GM12878 (cell line): ENCODE measurements around the gene DCTN4. TPM values are rescaled to one million over a fixed set of nuclear protein-coding genes. Genes with fewer than 3 reads are reported as not detected.

ENCODE experiments used
- ATAC-seq: fragments of 200-7000 bp; cut with Tn5 transposase; 3 replicates; pipeline ENCODE4 v1.9.1; 2020; ENCODE audit warnings: mild to moderate bottlenecking, moderate library complexity
- BruUV-seq: library from RNA; stranded (reverse); fragments of 400-500 nt; replicated peaks from 2 replicates; lab custom pipeline; 2021; lab: Mats Ljungman, UMichigan
- CTCF ChIA-PET: fragments of 300-600 bp; sonication (Branson Sonifier 250); formaldehyde crosslinking; extraction: SDS; loops from one replicate; lab custom pipeline; 2021; ENCODE audit warnings: inconsistent platforms; lab: Yijun Ruan, JAX
- POLR2A ChIA-PET: fragments of 350-600 bp; formaldehyde crosslinking; extraction: SDS; loops from one replicate; lab custom pipeline; 2021; ENCODE audit warnings: inconsistent platforms; lab: Charles Lee
- RAD21 ChIA-PET: fragments of 300-600 bp; sonication (Branson Sonifier 250); formaldehyde crosslinking; loops from one replicate; lab custom pipeline; 2023; ENCODE audit warnings: antibody characterized with exemption; ENCODE audit not compliant: unreplicated experiment; lab: Charles Lee
- SMC1A ChIA-PET: fragments of 300-600 bp; sonication (Branson Sonifier 250); formaldehyde crosslinking; loops from one replicate; lab custom pipeline; 2023; ENCODE audit not compliant: unreplicated experiment, uncharacterized antibody; lab: Charles Lee
- DNase-seq: peaks from one replicate; pipeline ENCODE4 v3.0.0-alpha.2; 2011; ENCODE audit warnings: low read depth, low spot score
- FAIRE-seq: peaks from 3 replicates; lab custom pipeline; 2011; peaks lifted over from hg19 to GRCh38; lab: Jason Lieb, UNC
- H2AFZ ChIP-seq: 2 replicates; pipeline ENCODE4 v1.6.0; 2011; ENCODE audit warnings: low read depth, low read length, control low read depth; ENCODE audit not compliant: control insufficient read depth
- H3K27ac ChIP-seq: 2 replicates; pipeline ENCODE4 v1.5.1; 2011; ENCODE audit warnings: control low read depth; ENCODE audit not compliant: control insufficient read depth, insufficient read depth
- H3K27me3 ChIP-seq, 2 experiments: replicated peaks in 1 of 2; 2 replicates each; pipeline versions ENCODE4 v1.6.0 to v1.6.1; 2011; ENCODE audit warnings: low read length in 1 of 2; ENCODE audit not compliant: control insufficient read depth in 2 of 2, insufficient read depth in 2 of 2
- H3K36me3 ChIP-seq, 2 experiments: 2 replicates each; pipeline ENCODE4 v1.5.1; 2011; ENCODE audit warnings: low read length in 1 of 2; ENCODE audit not compliant: control insufficient read depth in 2 of 2, insufficient read depth in 2 of 2
- H3K4me1 ChIP-seq: 2 replicates; pipeline ENCODE4 v1.6.1; 2011; ENCODE audit warnings: mild to moderate bottlenecking, low read length, moderate library complexity, mixed read lengths; ENCODE audit not compliant: control insufficient read depth, insufficient read depth
- H3K4me2 ChIP-seq: 2 replicates; pipeline ENCODE4 v1.6.0; 2011; ENCODE audit warnings: control low read depth; ENCODE audit not compliant: control insufficient read depth, insufficient read depth
- H3K4me3 ChIP-seq: fragments of 200-600 bp; sonication (generic); 2 replicates; pipeline ENCODE4 v1.5.1; 2016
- H3K79me2 ChIP-seq: 2 replicates; pipeline ENCODE4 v1.6.0; 2011; ENCODE audit warnings: low read length; ENCODE audit not compliant: control insufficient read depth, insufficient read depth
- H3K9ac ChIP-seq: 2 replicates; pipeline ENCODE4 v1.8.0; 2011; ENCODE audit warnings: low read length, control low read depth, mixed read lengths; ENCODE audit not compliant: control insufficient read depth, insufficient read depth
- H3K9me3 ChIP-seq: replicated peaks from 3 replicates; pipeline ENCODE4 v1.5.1; 2011; ENCODE audit warnings: mild to moderate bottlenecking, low read length; ENCODE audit not compliant: control insufficient read depth, insufficient read depth
- H4K20me1 ChIP-seq: 2 replicates; pipeline ENCODE4 v1.6.0; 2011; ENCODE audit not compliant: control insufficient read depth, insufficient read depth
- BHLHE40 ChIP-seq, 2 experiments: fragments of 450-650 bp in 1 of 2; IDR thresholded peaks; 2 replicates each; pipeline ENCODE4 v1.6.1; 2011 to 2017; ENCODE audit warnings: low read depth in 2 of 2, borderline replicate concordance in 1 of 2, improper control_type of control experiment in 1 of 2, low read length in 1 of 2, mild to moderate bottlenecking in 1 of 2
- EZH2 ChIP-seq: IDR thresholded peaks from 2 replicates; pipeline ENCODE4 v1.6.1; 2012; ENCODE audit warnings: low read depth, mild to moderate bottlenecking, control low read depth, inconsistent platforms, low read length, borderline replicate concordance; ENCODE audit not compliant: control insufficient read depth
- GABPA ChIP-seq: IDR thresholded peaks from 2 replicates; pipeline ENCODE4 v1.6.1; 2014; ENCODE audit warnings: antibody characterized with exemption, low read depth, mild to moderate bottlenecking, inconsistent platforms
- HDAC2 ChIP-seq: fragments of 200-600 bp; sonication (generic); IDR thresholded peaks from 2 replicates; pipeline ENCODE4 v1.6.1; 2017
- MTA2 ChIP-seq: fragments of 450-650 bp; IDR thresholded peaks from 2 replicates; pipeline ENCODE4 v1.6.1; 2016; ENCODE audit warnings: low read depth, mild to moderate bottlenecking, moderate library complexity
- MTA3 ChIP-seq: IDR thresholded peaks from 2 replicates; pipeline ENCODE4 v1.6.1; 2012; ENCODE audit warnings: low read length, inconsistent platforms, borderline replicate concordance
- MYB ChIP-seq: fragments of 150-350 bp; IDR thresholded peaks from 2 replicates; pipeline ENCODE4 v1.6.1; 2014; ENCODE audit warnings: mild to moderate bottlenecking, low read depth, low read length, borderline replicate concordance
- NR2F1 ChIP-seq: fragments of 450-650 bp; conservative IDR thresholded peaks from 2 replicates; pipeline ENCODE4 v1.6.1; 2017; ENCODE audit warnings: mild to moderate bottlenecking
- RAD21 ChIP-seq: IDR thresholded peaks from 2 replicates; pipeline ENCODE4 v1.6.1; 2011; ENCODE audit warnings: mild to moderate bottlenecking, low read depth, low read length, moderate library complexity; ENCODE audit not compliant: insufficient read depth
- RAD51 ChIP-seq: fragments of 450-650 bp; IDR thresholded peaks from 2 replicates; pipeline ENCODE4 v1.6.1; 2016; ENCODE audit warnings: moderate library complexity, mild to moderate bottlenecking, inconsistent platforms
- RFX5 ChIP-seq: IDR thresholded peaks from 2 replicates; pipeline ENCODE4 v1.6.1; 2011; ENCODE audit warnings: low read depth, low read length, improper control_type of control experiment
- SMARCA5 ChIP-seq: fragments of 450-650 bp; IDR thresholded peaks from 2 replicates; pipeline ENCODE4 v1.6.1; 2017; ENCODE audit warnings: mild to moderate bottlenecking
- SP1 ChIP-seq: IDR thresholded peaks from one replicate; pipeline ENCODE4 v1.6.1; 2011; ENCODE audit warnings: low read depth, low read length
- SREBF1 ChIP-seq: IDR thresholded peaks from 2 replicates; pipeline ENCODE4 v1.6.1; 2012; ENCODE audit warnings: mild to moderate bottlenecking, low read length
- SUZ12 ChIP-seq: fragments of 200-600 bp; sonication (generic); IDR thresholded peaks from one replicate; pipeline ENCODE4 v1.6.1; 2018; ENCODE audit warnings: antibody characterized with exemption, mild to moderate bottlenecking; ENCODE audit not compliant: unreplicated experiment
- TARDBP ChIP-seq: IDR thresholded peaks from 2 replicates; pipeline ENCODE4 v1.6.1; 2016; ENCODE audit warnings: borderline replicate concordance
- TCF3 ChIP-seq: IDR thresholded peaks from 2 replicates; pipeline ENCODE4 v1.6.1; 2012; ENCODE audit warnings: low read depth, mild to moderate bottlenecking, low read length, borderline replicate concordance; ENCODE audit not compliant: insufficient read depth
- WGBS: methylation state at CpG from one replicate; pipeline ENCODE4 v1.1.6; 2016; ENCODE audit warnings: low lambda C conversion rate; ENCODE audit not compliant: insufficient replicate concordance, insufficient coverage; ENCODE audit errors: missing lambda C conversion rate; 5-methylcytosine and 5-hydroxymethylcytosine counted together
- in situ Hi-C: fragments of 300-500 bp; cut with MboI; formaldehyde crosslinking; loops from 9 replicates; pipeline ENCODE4 v1.14.3; 2018; ENCODE audit warnings: mixed read lengths
- intact Hi-C: fragments of 100-400 bp; cut with micrococcal nuclease; formaldehyde crosslinking; loops from one replicate; pipeline ENCODE4 v1.14.2; 2022; ENCODE audit not compliant: unreplicated experiment
- polyA plus RNA-seq, 11 experiments: library from polyadenylated mRNA; depleted of rRNA in 4 of 11; unstranded in 6 of 11; stranded (reverse) in 5 of 11; fragments of >200 nt; fragmentation: Nextera tagmentation in 4 of 11; fragmentation: Illumina TruSeq in 1 of 11; extraction: Ambion mirVana in 4 of 11; extraction: Trizol in 1 of 11; gene quantifications; 1 replicate in 1 of 11; 2 replicates in 10 of 11; pipeline versions ENCODE4 v1.2.1 to v1.2.3, GENCODE V29; 2011 to 2016; ENCODE audit warnings: inconsistent platforms in 2 of 11, missing spikeins in 2 of 11, low read depth in 1 of 11
- total RNA-seq, 4 experiments: library from RNA; depleted of rRNA in 3 of 4; stranded (reverse); fragments of >200 nt in 3 of 4; fragmentation: Illumina TruSeq in 1 of 4; extraction: Trizol in 1 of 4; gene quantifications; 2 replicates each; pipeline versions ENCODE4 v1.2.1 to v1.2.3, GENCODE V29; 2013 to 2021
- TF ChIP-seq, protein P1 (sequence below): fragments of 450-650 bp; formaldehyde crosslinking; IDR thresholded peaks from 2 replicates; pipeline ENCODE4 v1.4.0; 2022; ENCODE audit warnings: mild to moderate bottlenecking, moderate library complexity
- TF ChIP-seq, protein P2 (sequence below): fragments of 450-650 bp; IDR thresholded peaks from 2 replicates; pipeline ENCODE4 v1.6.1; 2017; ENCODE audit warnings: low read depth, mild to moderate bottlenecking, moderate library complexity

DCTN4 gene
- total and polyA plus RNA-seq, 10 of the 15 experiments (the other 5 are each of a cell fraction or from before 2014, with no cell fraction given): 7.6 to 27.8 (median 18.0) TPM

DNA sequence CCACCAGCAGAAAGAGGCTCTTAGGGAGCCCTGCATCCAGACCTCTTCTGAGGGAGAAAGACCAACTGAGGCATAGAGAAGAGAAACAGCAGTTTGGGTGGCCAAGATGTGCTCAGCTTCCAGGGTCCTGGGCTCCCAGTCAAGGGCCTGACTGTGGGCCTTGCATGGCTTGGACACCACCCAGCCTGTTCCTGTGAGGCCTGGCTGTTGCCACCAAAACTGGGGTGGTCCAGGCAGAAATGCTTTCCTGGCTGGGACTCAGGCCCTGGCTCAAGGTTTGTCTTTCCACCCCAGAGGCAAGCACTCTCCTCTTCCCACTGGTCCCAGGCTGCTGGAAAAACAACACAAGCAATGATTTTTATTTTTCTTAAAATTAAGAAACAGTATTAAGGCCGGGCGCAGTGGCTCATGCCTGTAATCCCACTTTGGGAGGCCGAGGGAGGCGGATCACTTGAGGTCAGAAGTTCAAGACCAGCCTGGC, 84.4 kb downstream of the DCTN4 start (continued):
- no peak for TF ChIP-seq TARDBP
- no peak for TF ChIP-seq MYB

DNA sequence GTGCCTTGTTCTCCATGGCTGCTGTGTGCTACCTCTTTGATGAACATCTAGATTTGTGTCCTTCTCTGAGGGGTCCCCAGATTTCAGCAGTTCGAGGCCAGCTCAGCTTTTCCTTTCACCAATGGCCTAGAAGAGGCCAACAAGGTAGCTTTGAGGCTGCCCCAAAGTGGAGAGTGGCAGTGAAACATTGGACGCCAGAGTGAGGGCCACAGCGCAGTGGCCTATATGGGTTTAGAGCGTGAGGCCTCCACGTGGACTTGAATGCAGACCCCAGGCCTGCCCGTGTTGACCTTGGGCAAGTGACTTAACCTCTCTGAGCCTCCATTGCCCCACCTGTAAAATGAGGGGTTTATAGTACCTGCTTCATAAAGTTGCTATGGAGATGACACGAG, 85.9 kb downstream of the DCTN4 start:
- in situ Hi-C loops: no loop called here
- Histone ChIP-seq H3K4me1 (no peaks in the 10 kb centered on the region), H3K9me3 (no peaks in the 10 kb centered on the region), H3K9ac (no peak overlapping the region), H2AFZ (no peak overlapping the region), H3K79me2 (no peaks in the 10 kb centered on the region), H3K36me3 (no peaks in the 10 kb centered on the region), H3K27ac (no peak overlapping the region), H3K4me3 (peak overlapping the region; percentile 50; the same call in 1 of the 2 replicates), H4K20me1 (no peaks in the 10 kb centered on the region), H3K4me2 (no peak overlapping the region; the same call in 1 of the 2 replicates), H3K27me3 (peaks cover 2 to 19% of the 10 kb centered on the region in 2 experiments; a peak in 2 of 4 replicates)
- ChIA-PET POLR2A (no interaction called here), CTCF (no interaction called here), SMC1A (interaction anchor here (0.6 to 1.2 kb wide), 2 partner anchors 111 to 113 kb away, joined by 4 read pairs; no protein-coding TSS in a partner anchor), RAD21 (no interaction called here)
- no TSS peak for BruUV-seq
- FAIRE-seq: no peak
- no peak for ATAC-seq
- no peak for TF ChIP-seq SUZ12
- no peak for TF ChIP-seq SP1
- TF ChIP-seq, protein P1, sequence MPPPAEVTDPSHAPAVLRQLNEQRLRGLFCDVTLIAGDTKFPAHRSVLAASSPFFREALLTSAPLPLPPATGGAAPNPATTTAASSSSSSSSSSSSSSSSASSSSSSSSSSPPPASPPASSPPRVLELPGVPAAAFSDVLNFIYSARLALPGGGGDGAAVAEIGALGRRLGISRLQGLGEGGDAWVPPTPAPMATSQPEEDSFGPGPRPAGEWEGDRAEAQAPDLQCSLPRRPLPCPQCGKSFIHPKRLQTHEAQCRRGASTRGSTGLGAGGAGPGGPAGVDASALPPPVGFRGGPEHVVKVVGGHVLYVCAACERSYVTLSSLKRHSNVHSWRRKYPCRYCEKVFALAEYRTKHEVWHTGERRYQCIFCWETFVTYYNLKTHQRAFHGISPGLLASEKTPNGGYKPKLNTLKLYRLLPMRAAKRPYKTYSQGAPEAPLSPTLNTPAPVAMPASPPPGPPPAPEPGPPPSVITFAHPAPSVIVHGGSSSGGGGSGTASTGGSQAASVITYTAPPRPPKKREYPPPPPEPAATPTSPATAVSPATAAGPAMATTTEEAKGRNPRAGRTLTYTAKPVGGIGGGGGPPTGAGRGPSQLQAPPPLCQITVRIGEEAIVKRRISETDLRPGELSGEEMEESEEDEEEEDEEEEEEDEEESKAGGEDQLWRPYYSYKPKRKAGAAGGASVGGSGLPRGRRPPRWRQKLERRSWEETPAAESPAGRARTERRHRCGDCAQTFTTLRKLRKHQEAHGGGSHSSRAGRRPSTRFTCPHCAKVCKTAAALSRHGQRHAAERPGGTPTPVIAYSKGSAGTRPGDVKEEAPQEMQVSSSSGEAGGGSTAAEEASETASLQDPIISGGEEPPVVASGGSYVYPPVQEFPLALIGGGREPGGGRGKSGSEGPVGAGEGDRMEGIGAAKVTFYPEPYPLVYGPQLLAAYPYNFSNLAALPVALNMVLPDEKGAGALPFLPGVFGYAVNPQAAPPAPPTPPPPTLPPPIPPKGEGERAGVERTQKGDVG (CRISPR knock-in tag): no peak
- TF ChIP-seq RFX5: no peak
- TF ChIP-seq NR2F1: no peak
- no peak for TF ChIP-seq MTA3
- no peak for TF ChIP-seq BHLHE40 (IDR thresholded peaks at IDR 0.05; ENCODE audit: borderline replicate concordance in 1 of 2, low read depth in 2 of 2, low read length in 1 of 2)
- TF ChIP-seq GABPA: no peak
- TF ChIP-seq TCF3: no peak
- no peak for TF ChIP-seq MTA2
- no peak for TF ChIP-seq TARDBP
- TF ChIP-seq RAD21: no peak
- no peak for TF ChIP-seq SREBF1
- TF ChIP-seq EZH2: no peak
- TF ChIP-seq, protein P2, sequence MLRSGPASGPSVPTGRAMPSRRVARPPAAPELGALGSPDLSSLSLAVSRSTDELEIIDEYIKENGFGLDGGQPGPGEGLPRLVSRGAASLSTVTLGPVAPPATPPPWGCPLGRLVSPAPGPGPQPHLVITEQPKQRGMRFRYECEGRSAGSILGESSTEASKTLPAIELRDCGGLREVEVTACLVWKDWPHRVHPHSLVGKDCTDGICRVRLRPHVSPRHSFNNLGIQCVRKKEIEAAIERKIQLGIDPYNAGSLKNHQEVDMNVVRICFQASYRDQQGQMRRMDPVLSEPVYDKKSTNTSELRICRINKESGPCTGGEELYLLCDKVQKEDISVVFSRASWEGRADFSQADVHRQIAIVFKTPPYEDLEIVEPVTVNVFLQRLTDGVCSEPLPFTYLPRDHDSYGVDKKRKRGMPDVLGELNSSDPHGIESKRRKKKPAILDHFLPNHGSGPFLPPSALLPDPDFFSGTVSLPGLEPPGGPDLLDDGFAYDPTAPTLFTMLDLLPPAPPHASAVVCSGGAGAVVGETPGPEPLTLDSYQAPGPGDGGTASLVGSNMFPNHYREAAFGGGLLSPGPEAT: no peak
- TF ChIP-seq RAD51: no peak
- no peak for TF ChIP-seq HDAC2
- no peak for TF ChIP-seq SMARCA5
- WGBS: 56% methylated on average over 7 of the region's 7 CpGs
- intact Hi-C loops: no loop called here
- no peak for DNase-seq
